Measurements from ENCODE around the gene CHML. TPM values are rescaled to one million over a fixed set of nuclear protein-coding genes. Genes with fewer than 3 reads are reported as not detected.

The CHML gene
- total RNA-seq, 1 experiment from 2014 or later = 33.7 TPM

- no peak overlapping the region for H3K27ac Mint-ChIP-seq (ENCODE audit: low read depth, unreplicated experiment)
- ChIA-PET POLR2A (interaction anchor here (1.0 to 2.5 kb wide), 6 partner anchors 11 to 69 kb away, joined by 3 to 19 read pairs (median 3); no protein-coding TSS in a partner anchor), CTCF (interaction anchor here (1.1 to 1.7 kb wide), 5 partner anchors 12 to 195 kb away, joined by 3 to 4 read pairs (median 4); no protein-coding TSS in a partner anchor)
- peaks cover 10% of the 10 kb centered on the region for H3K4me1 Mint-ChIP-seq (ENCODE audit: insufficient read depth, unreplicated experiment)
- no peak for TF ChIP-seq CTCF (IDR thresholded peaks at IDR 0.05; ENCODE audit: unreplicated experiment)
- intact Hi-C loops (cut with micrococcal nuclease) = no loop called here
- no peak overlapping the region for H3K4me3 Mint-ChIP-seq (ENCODE audit: unreplicated experiment)
- BruUV-seq (replicated peaks) = no TSS peak
- peaks cover 6% of the 10 kb centered on the region for H3K36me3 Mint-ChIP-seq (ENCODE audit: insufficient read depth, unreplicated experiment)
- DNase-seq (ENCODE audit: unreplicated experiment) = no peak
- H3K27me3 Mint-ChIP-seq (ENCODE audit: insufficient read depth, unreplicated experiment) = no peaks in the 10 kb centered on the region
- H3K9me3 Mint-ChIP-seq (ENCODE audit: unreplicated experiment) = peaks cover 12% of the 10 kb centered on the region
These were observed 8.0 kb upstream of the CHML start for GRCh38 chr1:241648159-241648558.

- H3K27me3 Mint-ChIP-seq (ENCODE audit: insufficient read depth, unreplicated experiment) = no peaks in the 10 kb centered on the region
- no peak overlapping the region for H3K4me3 Mint-ChIP-seq (ENCODE audit: unreplicated experiment)
- intact Hi-C loops (cut with micrococcal nuclease) = no loop called here
- no peak for TF ChIP-seq CTCF (IDR thresholded peaks at IDR 0.05; ENCODE audit: unreplicated experiment)
- ChIA-PET POLR2A (interaction anchor here (0.6 to 2.5 kb wide), 8 partner anchors 10 to 685 kb away, joined by 3 to 19 read pairs (median 4); no protein-coding TSS in a partner anchor), CTCF (interaction anchor here (0.6 to 1.7 kb wide), 8 partner anchors 10 to 1045 kb away, joined by 3 to 4 read pairs (median 4); no protein-coding TSS in a partner anchor)
- DNase-seq (ENCODE audit: unreplicated experiment) = peak; percentile 76
- H3K27ac Mint-ChIP-seq (ENCODE audit: low read depth, unreplicated experiment) = no peak overlapping the region
- peaks cover 6% of the 10 kb centered on the region for H3K36me3 Mint-ChIP-seq (ENCODE audit: insufficient read depth, unreplicated experiment)
- BruUV-seq (replicated peaks) = no TSS peak
- H3K9me3 Mint-ChIP-seq (ENCODE audit: unreplicated experiment) = peaks cover 12% of the 10 kb centered on the region
- H3K4me1 Mint-ChIP-seq (ENCODE audit: insufficient read depth, unreplicated experiment) = peaks cover 11% of the 10 kb centered on the region
These were observed 7.5 kb upstream of the CHML start for GRCh38 chr1:241647658-241648057.

GRCh38 chr1:241646201-241646600, 6.0 kb upstream of the CHML start:
- BruUV-seq (replicated peaks) = no TSS peak
- H3K4me1 Mint-ChIP-seq (ENCODE audit: insufficient read depth, unreplicated experiment) = peaks cover 26% of the 10 kb centered on the region
- no peak overlapping the region for H3K27ac Mint-ChIP-seq (ENCODE audit: low read depth, unreplicated experiment)
- intact Hi-C loops (cut with micrococcal nuclease) = no loop called here
- H3K9me3 Mint-ChIP-seq (ENCODE audit: unreplicated experiment) = peaks cover 20% of the 10 kb centered on the region
- no peak overlapping the region for H3K4me3 Mint-ChIP-seq (ENCODE audit: unreplicated experiment)
- ChIA-PET POLR2A (interaction anchor here (0.6 to 2.5 kb wide), 4 partner anchors 9 to 178 kb away, joined by 3 to 19 read pairs (median 4); no protein-coding TSS in a partner anchor), CTCF (interaction anchor here (0.6 to 1.2 kb wide), 3 partner anchors 21 to 758 kb away, joined by 3 read pairs; no protein-coding TSS in a partner anchor)
- H3K36me3 Mint-ChIP-seq (ENCODE audit: insufficient read depth, unreplicated experiment) = peaks cover 16% of the 10 kb centered on the region
- no peak for TF ChIP-seq CTCF (IDR thresholded peaks at IDR 0.05; ENCODE audit: unreplicated experiment)
- H3K27me3 Mint-ChIP-seq (ENCODE audit: insufficient read depth, unreplicated experiment) = no peaks in the 10 kb centered on the region
- DNase-seq (ENCODE audit: unreplicated experiment) = no peak

- DNase-seq (ENCODE audit: unreplicated experiment) = no peak
- intact Hi-C loops (cut with micrococcal nuclease) = no loop called here
- TF ChIP-seq CTCF (IDR thresholded peaks at IDR 0.05; ENCODE audit: unreplicated experiment) = no peak
- no peaks in the 10 kb centered on the region for H3K27me3 Mint-ChIP-seq (ENCODE audit: insufficient read depth, unreplicated experiment)
- ChIA-PET POLR2A (interaction anchor here (1.0 to 5.8 kb wide), 3 partner anchors 10 to 43 kb away, joined by 3 to 151 read pairs (median 5); no protein-coding TSS in a partner anchor), CTCF (interaction anchor here (1.7 kb wide), 1 partner anchor 24 kb away, joined by 6 read pairs; no protein-coding TSS in a partner anchor)
- no peak overlapping the region for H3K27ac Mint-ChIP-seq (ENCODE audit: low read depth, unreplicated experiment)
- H3K9me3 Mint-ChIP-seq (ENCODE audit: unreplicated experiment) = peaks cover 17% of the 10 kb centered on the region
- H3K4me3 Mint-ChIP-seq (ENCODE audit: unreplicated experiment) = no peak overlapping the region
- peaks cover 13% of the 10 kb centered on the region for H3K36me3 Mint-ChIP-seq (ENCODE audit: insufficient read depth, unreplicated experiment)
- peaks cover 34% of the 10 kb centered on the region for H3K4me1 Mint-ChIP-seq (ENCODE audit: insufficient read depth, unreplicated experiment)
- BruUV-seq (replicated peaks) = no TSS peak
These were observed 5.0 kb upstream of the CHML start for GRCh38 chr1:241645199-241645598.

Measured in MCF 10A (cell line).